ENCODE measurements around the gene LMAN1L. TPM values are rescaled to one million over a fixed set of nuclear protein-coding genes. Genes with fewer than 3 reads are reported as not detected.

Gene LMAN1L
- total RNA-seq, 3 donors from 2014 or later = 0.15 TPM; not detected in 2

- H3K9me3 ChIP-seq = no peaks in the 10 kb centered on the region
- peaks cover 5 to 24% of the 10 kb centered on the region in 2 donors for H3K27me3 ChIP-seq
- H3K36me3 ChIP-seq = no peaks in the 10 kb centered on the region
- H3K4me3 ChIP-seq = peak within 1 kb of the TSS in 1 of 3 donors; percentile 47
- no peak for DNase-seq (ENCODE audit: low spot score in 2 of 2)
- TF ChIP-seq, protein P1, sequence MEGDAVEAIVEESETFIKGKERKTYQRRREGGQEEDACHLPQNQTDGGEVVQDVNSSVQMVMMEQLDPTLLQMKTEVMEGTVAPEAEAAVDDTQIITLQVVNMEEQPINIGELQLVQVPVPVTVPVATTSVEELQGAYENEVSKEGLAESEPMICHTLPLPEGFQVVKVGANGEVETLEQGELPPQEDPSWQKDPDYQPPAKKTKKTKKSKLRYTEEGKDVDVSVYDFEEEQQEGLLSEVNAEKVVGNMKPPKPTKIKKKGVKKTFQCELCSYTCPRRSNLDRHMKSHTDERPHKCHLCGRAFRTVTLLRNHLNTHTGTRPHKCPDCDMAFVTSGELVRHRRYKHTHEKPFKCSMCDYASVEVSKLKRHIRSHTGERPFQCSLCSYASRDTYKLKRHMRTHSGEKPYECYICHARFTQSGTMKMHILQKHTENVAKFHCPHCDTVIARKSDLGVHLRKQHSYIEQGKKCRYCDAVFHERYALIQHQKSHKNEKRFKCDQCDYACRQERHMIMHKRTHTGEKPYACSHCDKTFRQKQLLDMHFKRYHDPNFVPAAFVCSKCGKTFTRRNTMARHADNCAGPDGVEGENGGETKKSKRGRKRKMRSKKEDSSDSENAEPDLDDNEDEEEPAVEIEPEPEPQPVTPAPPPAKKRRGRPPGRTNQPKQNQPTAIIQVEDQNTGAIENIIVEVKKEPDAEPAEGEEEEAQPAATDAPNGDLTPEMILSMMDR (IDR thresholded peaks at IDR 0.05) = no peak
- TF ChIP-seq POLR2AphosphoS5 (IDR thresholded peaks at IDR 0.05) (no peak), POLR2A (IDR thresholded peaks at IDR 0.05) (no peak)
- no peak within 1 kb of the TSS for H3K27ac ChIP-seq
- intact Hi-C loops (cut with DNase I; ENCODE audit: low total_unique reads) = no loop called here
- H3K4me1 ChIP-seq = no peaks in the 10 kb centered on the region
Observed at GRCh38 chr15:74826364-74826819, 13.8 kb downstream of the LMAN1L start, which contains the start of gene CPLX3. Gene CPLX3, plus strand, starts transcription at chr15:74826627. Its CDS starts 77 bp downstream, at chr15:74826704.

GRCh38 chr15:74826921-74827320, 14.3 kb downstream of the LMAN1L start:
- H3K4me1 ChIP-seq = no peaks in the 10 kb centered on the region
- H3K27ac ChIP-seq = no peak overlapping the region
- no peaks in the 10 kb centered on the region for H3K36me3 ChIP-seq
- peaks cover 5 to 24% of the 10 kb centered on the region in 2 donors for H3K27me3 ChIP-seq
- intact Hi-C loops (cut with DNase I; ENCODE audit: low total_unique reads) = no loop called here
- no peak overlapping the region for H3K4me3 ChIP-seq
- TF ChIP-seq, protein P1 (IDR thresholded peaks at IDR 0.05) = no peak
- no peak for TF ChIP-seq POLR2AphosphoS5 (IDR thresholded peaks at IDR 0.05)
- no peak for TF ChIP-seq POLR2A (IDR thresholded peaks at IDR 0.05)
- DNase-seq (ENCODE audit: low spot score in 2 of 2) = no peak
- H3K9me3 ChIP-seq = no peaks in the 10 kb centered on the region

DNA sequence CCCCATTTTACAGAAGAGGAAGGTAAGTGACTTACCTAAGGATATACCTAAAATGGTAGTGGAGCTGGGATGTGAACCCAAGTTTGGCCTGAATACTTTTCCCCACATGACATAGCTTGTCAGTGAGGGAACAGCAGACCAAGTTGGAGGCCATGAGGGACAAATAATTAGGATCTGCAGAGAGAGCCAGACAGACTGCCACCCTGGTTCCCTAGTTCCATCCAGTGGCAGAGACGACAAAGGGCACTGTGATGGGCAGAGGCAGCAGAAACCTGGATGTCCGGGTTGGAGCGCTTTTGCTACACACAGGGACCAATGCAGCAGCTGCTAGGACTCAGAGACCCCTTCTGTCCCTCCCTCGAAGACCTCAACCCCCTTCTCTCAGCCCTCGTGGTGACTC, 15.0 kb downstream of the LMAN1L start:
- intact Hi-C loops (cut with DNase I; ENCODE audit: low total_unique reads) = no loop called here
- Histone ChIP-seq H3K27me3 (peaks cover 5 to 24% of the 10 kb centered on the region in 2 donors), H3K4me3 (no peak overlapping the region), H3K4me1 (no peaks in the 10 kb centered on the region), H3K9me3 (no peaks in the 10 kb centered on the region), H3K36me3 (no peaks in the 10 kb centered on the region), H3K27ac (no peak overlapping the region)
- DNase-seq (ENCODE audit: low spot score in 2 of 2) = no peak
- TF ChIP-seq POLR2AphosphoS5 (IDR thresholded peaks at IDR 0.05) (no peak), POLR2A (IDR thresholded peaks at IDR 0.05) (no peak)
- TF ChIP-seq, protein P1 (IDR thresholded peaks at IDR 0.05) = no peak

GRCh38 chr15:74828835-74829234, 16.2 kb downstream of the LMAN1L start:
- TF ChIP-seq, protein P1 (IDR thresholded peaks at IDR 0.05) = no peak
- TF ChIP-seq POLR2A (IDR thresholded peaks at IDR 0.05) (no peak), POLR2AphosphoS5 (IDR thresholded peaks at IDR 0.05) (no peak)
- H3K36me3 ChIP-seq = no peaks in the 10 kb centered on the region
- H3K27me3 ChIP-seq = peaks cover 5 to 24% of the 10 kb centered on the region in 2 donors
- H3K4me1 ChIP-seq = no peaks in the 10 kb centered on the region
- H3K4me3 ChIP-seq = no peak overlapping the region
- intact Hi-C loops (cut with DNase I; ENCODE audit: low total_unique reads) = no loop called here
- no peak overlapping the region for H3K27ac ChIP-seq
- no peak for DNase-seq (ENCODE audit: low spot score in 2 of 2)
- no peaks in the 10 kb centered on the region for H3K9me3 ChIP-seq

GRCh38 chr15:74829486-74829885, 16.9 kb downstream of the LMAN1L start:
- H3K4me1 ChIP-seq = no peaks in the 10 kb centered on the region
- DNase-seq (ENCODE audit: low spot score in 2 of 2) = no peak
- no peak overlapping the region for H3K27ac ChIP-seq
- intact Hi-C loops (cut with DNase I; ENCODE audit: low total_unique reads) = no loop called here
- TF ChIP-seq POLR2AphosphoS5 (IDR thresholded peaks at IDR 0.05) (no peak), POLR2A (IDR thresholded peaks at IDR 0.05) (no peak)
- TF ChIP-seq, protein P1 (IDR thresholded peaks at IDR 0.05) = no peak
- no peak overlapping the region for H3K4me3 ChIP-seq
- H3K36me3 ChIP-seq = no peaks in the 10 kb centered on the region
- no peaks in the 10 kb centered on the region for H3K9me3 ChIP-seq
- H3K27me3 ChIP-seq = peaks cover 5 to 24% of the 10 kb centered on the region in 2 donors

Data from breast epithelium (tissue), 4 donors.